HEK293 (cell line): ENCODE results near the gene B4GALT2.

ENCODE experiments used
- GFI1B ChIP-seq: fragments of 450-650 bp; formaldehyde crosslinking; IDR thresholded peaks from 2 replicates; pipeline ENCODE4 v1.5.1; 2016; ENCODE audit warnings: missing biosample characterization, missing genetic modification characterization
- GLIS1 ChIP-seq: fragments of 450-650 bp; formaldehyde crosslinking; IDR thresholded peaks from 2 replicates; pipeline ENCODE4 v1.5.1; 2016; ENCODE audit warnings: missing biosample characterization, missing genetic modification characterization
- IKZF3 ChIP-seq: fragments of 450-650 bp; IDR thresholded peaks from 2 replicates; pipeline ENCODE4 v1.5.0; 2018; ENCODE audit warnings: missing biosample characterization, mild to moderate bottlenecking, missing genetic modification characterization, moderate library complexity
- KLF1 ChIP-seq: fragments of 450-650 bp; formaldehyde crosslinking; IDR thresholded peaks from 2 replicates; pipeline ENCODE4 v1.5.1; 2016; ENCODE audit warnings: missing biosample characterization, missing genetic modification characterization
- KLF10 ChIP-seq: fragments of 450-650 bp; IDR thresholded peaks from 2 replicates; pipeline ENCODE4 v1.5.1; 2018; ENCODE audit warnings: missing biosample characterization, mild to moderate bottlenecking, missing genetic modification characterization
- KLF8 ChIP-seq: fragments of 450-650 bp; formaldehyde crosslinking; IDR thresholded peaks from 2 replicates; pipeline ENCODE4 v1.5.1; 2016; ENCODE audit warnings: missing biosample characterization, missing genetic modification characterization
- SCRT1 ChIP-seq: fragments of 450-650 bp; formaldehyde crosslinking; IDR thresholded peaks from 2 replicates; pipeline ENCODE4 v1.5.1; 2016; ENCODE audit warnings: missing biosample characterization, missing genetic modification characterization, borderline replicate concordance
- SP3 ChIP-seq: fragments of 450-650 bp; formaldehyde crosslinking; IDR thresholded peaks from 2 replicates; pipeline ENCODE4 v1.5.1; 2016; ENCODE audit warnings: missing biosample characterization, missing genetic modification characterization
- YY1 ChIP-seq: fragments of 450-650 bp; formaldehyde crosslinking; IDR thresholded peaks from 2 replicates; pipeline ENCODE4 v1.5.1; 2018; ENCODE audit warnings: missing biosample characterization, missing genetic modification characterization
- YY2 ChIP-seq: fragments of 450-650 bp; formaldehyde crosslinking; IDR thresholded peaks from 2 replicates; pipeline ENCODE4 v1.5.1; 2016; ENCODE audit warnings: missing biosample characterization, missing genetic modification characterization
- ZBTB20 ChIP-seq: fragments of 450-650 bp; formaldehyde crosslinking; IDR thresholded peaks from 2 replicates; pipeline ENCODE4 v1.5.1; 2016; ENCODE audit warnings: missing biosample characterization, missing genetic modification characterization
- ZBTB8A ChIP-seq: fragments of 450-650 bp; formaldehyde crosslinking; IDR thresholded peaks from 2 replicates; pipeline ENCODE4 v1.5.1; 2016; ENCODE audit warnings: missing biosample characterization, missing genetic modification characterization
- ZEB2 ChIP-seq: fragments of 450-650 bp; formaldehyde crosslinking; IDR thresholded peaks from 2 replicates; pipeline ENCODE4 v1.5.1; 2016; ENCODE audit warnings: missing biosample characterization, missing genetic modification characterization
- ZFP37 ChIP-seq: fragments of 450-650 bp; formaldehyde crosslinking; IDR thresholded peaks from 2 replicates; pipeline ENCODE4 v1.5.1; 2016; ENCODE audit warnings: missing biosample characterization, missing genetic modification characterization
- ZNF174 ChIP-seq: fragments of 450-650 bp; formaldehyde crosslinking; IDR thresholded peaks from 2 replicates; pipeline ENCODE4 v1.5.0; 2017; ENCODE audit warnings: missing biosample characterization, mild to moderate bottlenecking, missing genetic modification characterization
- ZNF239 ChIP-seq: fragments of 450-650 bp; formaldehyde crosslinking; IDR thresholded peaks from 2 replicates; pipeline ENCODE4 v1.5.1; 2016; ENCODE audit warnings: missing biosample characterization, missing genetic modification characterization
- ZNF548 ChIP-seq: fragments of 450-650 bp; formaldehyde crosslinking; IDR thresholded peaks from 2 replicates; pipeline ENCODE4 v1.5.1; 2016; ENCODE audit warnings: missing biosample characterization, missing genetic modification characterization
- ZNF560 ChIP-seq: fragments of 450-650 bp; formaldehyde crosslinking; IDR thresholded peaks from 2 replicates; pipeline ENCODE4 v1.5.1; 2017; ENCODE audit warnings: missing biosample characterization, missing genetic modification characterization, borderline replicate concordance
- ZNF621 ChIP-seq: fragments of 450-650 bp; formaldehyde crosslinking; IDR thresholded peaks from 2 replicates; pipeline ENCODE4 v1.5.1; 2017; ENCODE audit warnings: missing biosample characterization, missing genetic modification characterization
- ZNF677 ChIP-seq: fragments of 450-650 bp; IDR thresholded peaks from 2 replicates; pipeline ENCODE4 v1.5.0; 2018; ENCODE audit warnings: missing biosample characterization, mild to moderate bottlenecking, missing genetic modification characterization, moderate library complexity
- ZXDB ChIP-seq: fragments of 450-650 bp; formaldehyde crosslinking; IDR thresholded peaks from 2 replicates; pipeline ENCODE4 v1.5.1; 2016; ENCODE audit warnings: missing biosample characterization, missing genetic modification characterization
- TF ChIP-seq, protein P1 (sequence below): fragments of 450-650 bp; formaldehyde crosslinking; IDR thresholded peaks from 2 replicates; pipeline ENCODE4 v1.5.1; 2016; ENCODE audit warnings: missing biosample characterization, missing genetic modification characterization
- TF ChIP-seq, protein P2 (sequence below): fragments of 450-650 bp; formaldehyde crosslinking; IDR thresholded peaks from 2 replicates; pipeline ENCODE4 v1.5.1; 2017; ENCODE audit warnings: missing biosample characterization, missing genetic modification characterization
- TF ChIP-seq, protein P3 (sequence below): fragments of 450-650 bp; formaldehyde crosslinking; IDR thresholded peaks from 2 replicates; pipeline ENCODE4 v1.5.1; 2016; ENCODE audit warnings: missing biosample characterization, missing genetic modification characterization
- TF ChIP-seq, protein P4 (sequence below): fragments of 450-650 bp; formaldehyde crosslinking; IDR thresholded peaks from 2 replicates; pipeline ENCODE4 v1.5.1; 2016; ENCODE audit warnings: missing biosample characterization, missing genetic modification characterization
- TF ChIP-seq, protein P5 (sequence below): fragments of 450-650 bp; formaldehyde crosslinking; IDR thresholded peaks from 2 replicates; pipeline ENCODE4 v1.5.1; 2016; ENCODE audit warnings: missing biosample characterization, missing genetic modification characterization

B4GALT2 gene

GRCh38 chr1:43974443-43975248 lies 4.4 kb upstream of the B4GALT2 start, which contains the start of gene ATP6V0B (continued):
- TF ChIP-seq, protein P1, sequence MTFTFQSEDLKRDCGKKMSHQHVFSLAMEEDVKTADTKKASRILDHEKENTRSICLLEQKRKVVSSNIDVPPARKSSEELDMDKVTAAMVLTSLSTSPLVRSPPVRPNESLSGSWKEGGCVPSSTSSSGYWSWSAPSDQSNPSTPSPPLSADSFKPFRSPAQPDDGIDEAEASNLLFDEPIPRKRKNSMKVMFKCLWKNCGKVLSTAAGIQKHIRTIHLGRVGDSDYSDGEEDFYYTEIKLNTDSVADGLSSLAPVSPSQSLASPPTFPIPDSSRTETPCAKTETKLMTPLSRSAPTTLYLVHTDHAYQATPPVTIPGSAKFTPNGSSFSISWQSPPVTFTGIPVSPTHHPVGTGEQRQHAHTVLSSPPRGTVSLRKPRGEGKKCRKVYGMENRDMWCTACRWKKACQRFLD (tag by site-specific recombination), result peak; percentile 97
- TF ChIP-seq ZFP37 (tag by site-specific recombination) (peak; percentile 60; the same call in 1 of the 2 replicates), KLF10 (tag by site-specific recombination) (peak; percentile 51; the same call in 1 of the 2 replicates), ZNF677 (tag by site-specific recombination) (no peak), ZBTB8A (tag by site-specific recombination) (peak; percentile 93), ZEB2 (peak; percentile 95), YY2 (tag by site-specific recombination) (peak; percentile 63), SCRT1 (tag by site-specific recombination) (peak; percentile 60), SP3 (peak; percentile 76), ZNF239 (tag by site-specific recombination) (no peak), ZNF548 (no peak), IKZF3 (no peak), GLIS1 (peak; percentile 71), GFI1B (tag by site-specific recombination) (no peak), ZBTB20 (peak; percentile 82), KLF1 (peak; percentile 56), ZNF621 (tag by site-specific recombination) (no peak), YY1 (tag by site-specific recombination) (peak; percentile 78), ZXDB (tag by site-specific recombination) (peak; percentile 74; the same call in 1 of the 2 replicates), KLF8 (tag by site-specific recombination) (peak; percentile 63), ZNF174 (no peak), ZNF560 (no peak)
- TF ChIP-seq, protein P2, sequence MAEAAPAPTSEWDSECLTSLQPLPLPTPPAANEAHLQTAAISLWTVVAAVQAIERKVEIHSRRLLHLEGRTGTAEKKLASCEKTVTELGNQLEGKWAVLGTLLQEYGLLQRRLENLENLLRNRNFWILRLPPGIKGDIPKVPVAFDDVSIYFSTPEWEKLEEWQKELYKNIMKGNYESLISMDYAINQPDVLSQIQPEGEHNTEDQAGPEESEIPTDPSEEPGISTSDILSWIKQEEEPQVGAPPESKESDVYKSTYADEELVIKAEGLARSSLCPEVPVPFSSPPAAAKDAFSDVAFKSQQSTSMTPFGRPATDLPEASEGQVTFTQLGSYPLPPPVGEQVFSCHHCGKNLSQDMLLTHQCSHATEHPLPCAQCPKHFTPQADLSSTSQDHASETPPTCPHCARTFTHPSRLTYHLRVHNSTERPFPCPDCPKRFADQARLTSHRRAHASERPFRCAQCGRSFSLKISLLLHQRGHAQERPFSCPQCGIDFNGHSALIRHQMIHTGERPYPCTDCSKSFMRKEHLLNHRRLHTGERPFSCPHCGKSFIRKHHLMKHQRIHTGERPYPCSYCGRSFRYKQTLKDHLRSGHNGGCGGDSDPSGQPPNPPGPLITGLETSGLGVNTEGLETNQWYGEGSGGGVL (tag by site-specific recombination), result 0 out of 2 replicates have a peak, but pooled peaks have one; percentile 20
- TF ChIP-seq, protein P3, sequence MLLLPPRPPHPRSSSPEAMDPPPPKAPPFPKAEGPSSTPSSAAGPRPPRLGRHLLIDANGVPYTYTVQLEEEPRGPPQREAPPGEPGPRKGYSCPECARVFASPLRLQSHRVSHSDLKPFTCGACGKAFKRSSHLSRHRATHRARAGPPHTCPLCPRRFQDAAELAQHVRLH (tag by site-specific recombination), result 0 out of 2 replicates have a peak, but pooled peaks have one; percentile 46
- TF ChIP-seq, protein P4, sequence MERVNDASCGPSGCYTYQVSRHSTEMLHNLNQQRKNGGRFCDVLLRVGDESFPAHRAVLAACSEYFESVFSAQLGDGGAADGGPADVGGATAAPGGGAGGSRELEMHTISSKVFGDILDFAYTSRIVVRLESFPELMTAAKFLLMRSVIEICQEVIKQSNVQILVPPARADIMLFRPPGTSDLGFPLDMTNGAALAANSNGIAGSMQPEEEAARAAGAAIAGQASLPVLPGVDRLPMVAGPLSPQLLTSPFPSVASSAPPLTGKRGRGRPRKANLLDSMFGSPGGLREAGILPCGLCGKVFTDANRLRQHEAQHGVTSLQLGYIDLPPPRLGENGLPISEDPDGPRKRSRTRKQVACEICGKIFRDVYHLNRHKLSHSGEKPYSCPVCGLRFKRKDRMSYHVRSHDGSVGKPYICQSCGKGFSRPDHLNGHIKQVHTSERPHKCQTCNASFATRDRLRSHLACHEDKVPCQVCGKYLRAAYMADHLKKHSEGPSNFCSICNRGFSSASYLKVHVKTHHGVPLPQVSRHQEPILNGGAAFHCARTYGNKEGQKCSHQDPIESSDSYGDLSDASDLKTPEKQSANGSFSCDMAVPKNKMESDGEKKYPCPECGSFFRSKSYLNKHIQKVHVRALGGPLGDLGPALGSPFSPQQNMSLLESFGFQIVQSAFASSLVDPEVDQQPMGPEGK, result peak; percentile 75
- TF ChIP-seq, protein P5, sequence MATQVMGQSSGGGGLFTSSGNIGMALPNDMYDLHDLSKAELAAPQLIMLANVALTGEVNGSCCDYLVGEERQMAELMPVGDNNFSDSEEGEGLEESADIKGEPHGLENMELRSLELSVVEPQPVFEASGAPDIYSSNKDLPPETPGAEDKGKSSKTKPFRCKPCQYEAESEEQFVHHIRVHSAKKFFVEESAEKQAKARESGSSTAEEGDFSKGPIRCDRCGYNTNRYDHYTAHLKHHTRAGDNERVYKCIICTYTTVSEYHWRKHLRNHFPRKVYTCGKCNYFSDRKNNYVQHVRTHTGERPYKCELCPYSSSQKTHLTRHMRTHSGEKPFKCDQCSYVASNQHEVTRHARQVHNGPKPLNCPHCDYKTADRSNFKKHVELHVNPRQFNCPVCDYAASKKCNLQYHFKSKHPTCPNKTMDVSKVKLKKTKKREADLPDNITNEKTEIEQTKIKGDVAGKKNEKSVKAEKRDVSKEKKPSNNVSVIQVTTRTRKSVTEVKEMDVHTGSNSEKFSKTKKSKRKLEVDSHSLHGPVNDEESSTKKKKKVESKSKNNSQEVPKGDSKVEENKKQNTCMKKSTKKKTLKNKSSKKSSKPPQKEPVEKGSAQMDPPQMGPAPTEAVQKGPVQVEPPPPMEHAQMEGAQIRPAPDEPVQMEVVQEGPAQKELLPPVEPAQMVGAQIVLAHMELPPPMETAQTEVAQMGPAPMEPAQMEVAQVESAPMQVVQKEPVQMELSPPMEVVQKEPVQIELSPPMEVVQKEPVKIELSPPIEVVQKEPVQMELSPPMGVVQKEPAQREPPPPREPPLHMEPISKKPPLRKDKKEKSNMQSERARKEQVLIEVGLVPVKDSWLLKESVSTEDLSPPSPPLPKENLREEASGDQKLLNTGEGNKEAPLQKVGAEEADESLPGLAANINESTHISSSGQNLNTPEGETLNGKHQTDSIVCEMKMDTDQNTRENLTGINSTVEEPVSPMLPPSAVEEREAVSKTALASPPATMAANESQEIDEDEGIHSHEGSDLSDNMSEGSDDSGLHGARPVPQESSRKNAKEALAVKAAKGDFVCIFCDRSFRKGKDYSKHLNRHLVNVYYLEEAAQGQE (tag by site-specific recombination), result peak; percentile 27; the same call in 1 of the 2 replicates
